Fibroblast of mammary gland (primary cell): ENCODE data around the gene TLNRD1.

Experiments
- DNase-seq: peaks from one replicate; pipeline ENCODE4 v3.0.0-alpha.2; 2010; ENCODE audit warnings: low read depth
- H3K4me3 ChIP-seq: 2 replicates; pipeline ENCODE4 v1.5.1; 2011; ENCODE audit warnings: low read depth, mild to moderate bottlenecking, low read length, moderate library complexity; ENCODE audit not compliant: control insufficient read depth
- TF ChIP-seq, protein P1 (sequence below): conservative IDR thresholded peaks from 2 replicates; pipeline ENCODE4 v1.5.1; 2011; ENCODE audit warnings: low read depth, low read length, inconsistent platforms; ENCODE audit not compliant: control insufficient read depth, insufficient read depth

The TLNRD1 gene

DNA sequence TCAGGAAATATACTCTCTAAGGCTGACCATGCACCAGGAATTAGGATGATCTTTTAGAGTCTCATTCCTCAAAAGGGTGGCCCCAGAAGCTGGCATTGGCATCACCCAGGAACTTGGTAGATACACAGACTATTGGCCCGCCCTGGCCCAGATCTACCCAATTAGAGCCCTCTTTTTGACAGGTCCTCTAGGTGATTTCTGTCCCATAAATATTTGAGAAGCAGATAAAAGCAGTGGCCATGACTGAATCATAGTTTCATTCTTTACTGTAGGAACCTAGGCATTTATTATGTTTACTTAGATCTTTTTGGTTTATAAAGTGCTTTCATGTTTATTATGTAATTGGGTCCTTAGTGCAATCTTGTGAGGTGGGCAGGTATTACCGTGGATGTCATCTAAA lies 7.6 kb downstream of the TLNRD1 start:
- TF ChIP-seq, protein P1, sequence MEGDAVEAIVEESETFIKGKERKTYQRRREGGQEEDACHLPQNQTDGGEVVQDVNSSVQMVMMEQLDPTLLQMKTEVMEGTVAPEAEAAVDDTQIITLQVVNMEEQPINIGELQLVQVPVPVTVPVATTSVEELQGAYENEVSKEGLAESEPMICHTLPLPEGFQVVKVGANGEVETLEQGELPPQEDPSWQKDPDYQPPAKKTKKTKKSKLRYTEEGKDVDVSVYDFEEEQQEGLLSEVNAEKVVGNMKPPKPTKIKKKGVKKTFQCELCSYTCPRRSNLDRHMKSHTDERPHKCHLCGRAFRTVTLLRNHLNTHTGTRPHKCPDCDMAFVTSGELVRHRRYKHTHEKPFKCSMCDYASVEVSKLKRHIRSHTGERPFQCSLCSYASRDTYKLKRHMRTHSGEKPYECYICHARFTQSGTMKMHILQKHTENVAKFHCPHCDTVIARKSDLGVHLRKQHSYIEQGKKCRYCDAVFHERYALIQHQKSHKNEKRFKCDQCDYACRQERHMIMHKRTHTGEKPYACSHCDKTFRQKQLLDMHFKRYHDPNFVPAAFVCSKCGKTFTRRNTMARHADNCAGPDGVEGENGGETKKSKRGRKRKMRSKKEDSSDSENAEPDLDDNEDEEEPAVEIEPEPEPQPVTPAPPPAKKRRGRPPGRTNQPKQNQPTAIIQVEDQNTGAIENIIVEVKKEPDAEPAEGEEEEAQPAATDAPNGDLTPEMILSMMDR = no peak
- DNase-seq = no peak
- H3K4me3 ChIP-seq = no peak overlapping the region

DNA sequence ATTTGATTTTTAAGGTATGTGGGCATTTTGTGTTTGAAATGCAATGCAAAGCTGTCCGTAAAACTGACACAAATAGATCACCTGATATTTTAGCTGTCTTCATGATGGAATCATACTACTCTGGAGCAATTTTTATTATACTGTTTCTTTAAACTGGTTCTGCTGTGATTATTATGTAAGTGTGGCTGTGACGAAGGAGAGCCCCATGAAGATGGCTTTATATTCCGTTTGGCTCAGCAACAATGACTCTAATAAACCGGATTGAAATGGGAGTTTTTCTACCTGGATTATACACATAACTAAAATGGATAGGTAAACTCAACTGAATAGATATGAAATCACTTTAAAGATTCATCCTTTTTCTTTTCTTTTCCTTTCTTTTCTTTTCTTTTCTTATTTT lies 9.4 kb downstream of the TLNRD1 start:
- no peak for DNase-seq
- H3K4me3 ChIP-seq = no peak overlapping the region
- TF ChIP-seq, protein P1 = no peak

DNA sequence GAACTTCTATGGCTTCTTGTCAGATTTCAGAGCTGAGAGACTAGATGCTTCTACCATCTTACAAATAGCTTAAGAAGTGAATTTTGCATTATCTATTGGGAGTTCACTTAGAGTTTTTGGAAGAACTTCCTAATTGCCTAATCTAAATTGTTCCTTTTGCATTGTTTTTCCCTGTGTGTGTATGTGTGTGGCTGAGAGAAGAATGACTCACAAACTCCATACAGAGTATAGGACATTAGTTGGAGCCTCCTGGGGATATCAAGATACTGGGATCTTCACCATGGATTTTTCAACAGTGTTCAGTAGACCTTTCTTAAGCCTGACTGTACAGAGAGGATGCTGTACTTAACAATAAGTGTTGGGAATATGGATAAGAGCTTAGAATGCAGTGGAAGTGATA lies 10.9 kb downstream of the TLNRD1 start:
- H3K4me3 ChIP-seq = no peak overlapping the region
- TF ChIP-seq, protein P1 = no peak
- peak; percentile 84 for DNase-seq

DNA sequence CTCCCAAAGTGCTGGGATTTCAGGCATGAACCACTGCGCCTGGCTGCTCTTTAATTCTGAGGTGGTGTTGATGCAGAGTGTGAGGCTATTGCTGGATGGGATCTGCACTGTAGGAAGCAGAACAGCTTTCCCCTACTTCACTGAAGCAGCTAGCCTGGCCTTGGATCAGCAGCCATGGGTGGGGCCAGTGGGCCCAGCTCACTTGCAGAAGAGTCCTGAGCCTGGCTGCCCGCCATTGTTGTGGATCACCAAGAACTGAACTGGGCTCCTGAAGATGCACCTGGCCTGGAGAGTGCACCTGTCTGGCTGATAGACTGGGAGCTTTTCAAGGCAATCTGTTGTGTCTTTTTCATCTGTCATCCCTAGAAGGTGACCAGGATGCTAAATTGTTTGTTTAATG lies 11.9 kb downstream of the TLNRD1 start:
- DNase-seq = no peak

DNA sequence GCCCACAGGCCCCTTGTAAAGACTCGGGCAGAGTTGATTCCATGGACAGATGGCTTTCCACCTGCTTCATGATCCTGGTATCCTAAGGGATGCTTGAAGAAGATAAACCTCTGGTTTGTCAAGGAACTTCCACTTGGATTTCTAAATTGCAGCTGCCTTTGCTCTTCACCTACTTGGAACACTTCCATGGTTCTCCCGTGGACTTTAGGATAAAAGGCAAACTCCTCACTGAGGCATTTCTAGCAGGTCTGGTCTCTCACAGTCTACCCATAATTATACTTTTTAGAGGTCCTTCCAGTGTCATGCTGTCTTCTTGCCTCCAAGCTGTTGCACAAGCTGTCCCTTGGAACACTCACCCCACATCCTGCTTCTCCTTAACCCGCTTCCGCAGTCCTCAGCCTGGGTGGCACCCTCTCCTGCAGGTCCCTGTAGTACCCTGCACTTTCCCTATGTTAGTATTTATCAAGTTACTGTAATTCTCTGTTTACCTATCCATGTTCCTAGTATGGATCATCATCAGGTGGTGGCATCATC lies 12.7 kb downstream of the TLNRD1 start:
- TF ChIP-seq, protein P1 = no peak
- DNase-seq = no peak
- H3K4me3 ChIP-seq = no peak overlapping the region

More for the DNA sequence above, 11.9 kb downstream of the TLNRD1 start:
- TF ChIP-seq, protein P1 = no peak
- H3K4me3 ChIP-seq = no peak overlapping the region

DNA sequence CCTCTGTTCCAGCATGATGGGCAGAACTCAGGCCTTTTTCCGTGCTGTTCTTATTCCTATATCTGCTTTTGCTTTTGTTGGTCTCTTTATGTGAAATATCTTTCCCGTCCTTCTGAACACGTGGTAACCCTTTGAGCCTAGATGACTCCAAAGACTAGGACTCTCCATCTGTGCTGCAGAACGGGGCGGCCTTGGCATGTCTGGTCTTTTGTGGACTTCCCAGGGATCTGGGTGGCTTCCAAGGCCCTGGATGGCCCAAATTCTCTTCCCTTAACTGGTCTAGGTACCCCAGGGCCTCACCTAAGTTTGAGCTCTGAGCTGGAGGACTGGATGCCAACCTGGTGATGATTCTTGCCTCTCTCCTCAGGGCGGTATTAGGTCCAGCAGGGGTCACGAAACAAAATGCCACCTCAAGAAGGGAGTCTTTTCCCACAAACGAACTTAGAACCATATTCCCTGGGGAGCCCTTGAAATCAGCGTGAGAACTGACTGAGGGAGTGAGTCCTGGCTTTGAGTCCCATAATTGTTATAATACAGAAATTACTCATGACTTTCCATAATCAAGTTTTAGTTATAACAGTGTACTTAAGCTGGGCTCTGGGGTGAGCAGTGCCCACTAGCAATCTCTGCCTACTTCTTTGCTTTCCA lies 13.8 kb downstream of the TLNRD1 start:
- H3K4me3 ChIP-seq = no peak overlapping the region
- TF ChIP-seq, protein P1 = no peak
- peak; percentile 34 for DNase-seq
